GM18951 (cell line): ENCODE data around the gene GOLM1.

Source experiments
- POLR2A ChIP-seq: IDR thresholded peaks from 4 replicates; pipeline ENCODE4 v1.6.1; 2011; ENCODE audit warnings: mild to moderate bottlenecking; ENCODE audit not compliant: insufficient read length, insufficient read depth; ENCODE audit errors: extremely low read depth
- in situ Hi-C: fragments of 300-500 bp; cut with MboI; formaldehyde crosslinking; loops from one replicate; pipeline ENCODE4 v1.12.0; 2022; ENCODE audit warnings: low sequenced_read_pairs, mixed read lengths, inconsistent platforms; ENCODE audit not compliant: unreplicated experiment

The GOLM1 gene

GRCh38 chr9:86034863-86035734 is 64.3 kb downstream of the GOLM1 start:
- in situ Hi-C loops = no loop called here
- TF ChIP-seq POLR2A = no peak

- in situ Hi-C loops = no loop called here
- no peak for TF ChIP-seq POLR2A
These were observed 71.6 kb downstream of the GOLM1 start for GRCh38 chr9:86027767-86028166.

- in situ Hi-C loops = no loop called here
These were observed 76.6 kb downstream of the GOLM1 start for GRCh38 chr9:86022687-86023266.

GRCh38 chr9:86021166-86021565 is 78.2 kb downstream of the GOLM1 start:
- in situ Hi-C loops = no loop called here
- no peak for TF ChIP-seq POLR2A

More at GRCh38 chr9:86022687-86023266, 76.6 kb downstream of the GOLM1 start:
- no peak for TF ChIP-seq POLR2A

GRCh38 chr9:86020731-86021130 is 78.6 kb downstream of the GOLM1 start:
- in situ Hi-C loops = no loop called here
- no peak for TF ChIP-seq POLR2A

- no peak for TF ChIP-seq POLR2A
- in situ Hi-C loops = no loop called here
These were observed 90.2 kb downstream of the GOLM1 start for GRCh38 chr9:86009133-86009532.

- in situ Hi-C loops = no loop called here
- TF ChIP-seq POLR2A = no peak
These were observed 94.0 kb downstream of the GOLM1 start for GRCh38 chr9:86005253-86005775.

- in situ Hi-C loops = no loop called here
These were observed 103.8 kb downstream of the GOLM1 start for GRCh38 chr9:85995599-85995998.

GRCh38 chr9:85995097-85995496 is 104.3 kb downstream of the GOLM1 start:
- in situ Hi-C loops = no loop called here
- TF ChIP-seq POLR2A = no peak

More at GRCh38 chr9:85995599-85995998, 103.8 kb downstream of the GOLM1 start:
- no peak for TF ChIP-seq POLR2A

GRCh38 chr9:85994191-85994590 is 105.2 kb downstream of the GOLM1 start:
- no peak for TF ChIP-seq POLR2A
- in situ Hi-C loops = no loop called here

GRCh38 chr9:85987236-85987635 is 112.1 kb downstream of the GOLM1 start:
- in situ Hi-C loops = no loop called here
- no peak for TF ChIP-seq POLR2A

- no peak for TF ChIP-seq POLR2A
- in situ Hi-C loops = no loop called here
These were observed 114.9 kb downstream of the GOLM1 start for GRCh38 chr9:85984457-85984856.

GRCh38 chr9:85981369-85981768 is 118.0 kb downstream of the GOLM1 start:
- no peak for TF ChIP-seq POLR2A
- in situ Hi-C loops = no loop called here

GRCh38 chr9:85978496-85978895 is 120.9 kb downstream of the GOLM1 start:
- no peak for TF ChIP-seq POLR2A
- in situ Hi-C loops = no loop called here
